GM23338 (cell line): ENCODE measurements around the gene SAMHD1. TPM values are rescaled to one million over a fixed set of nuclear protein-coding genes. Genes with fewer than 3 reads are reported as not detected.

ENCODE experiments used
- ATAC-seq: fragments of 200-7000 bp; cut with Tn5 transposase; 3 replicates; pipeline ENCODE4 v1.9.1; 2020
- DNase-seq: peaks from one replicate; pipeline ENCODE4 v3.0.0-alpha.2; 2015; ENCODE audit warnings: low spot score
- H2AFZ ChIP-seq: fragments of 200-600 bp; sonication (generic); 2 replicates; pipeline ENCODE4 v1.8.0; 2016; ENCODE audit warnings: antibody characterized with exemption, mild to moderate bottlenecking, moderate library complexity
- H3F3A ChIP-seq: fragments of 200-600 bp; sonication (generic); replicated peaks from 2 replicates; pipeline ENCODE4 v1.8.0; 2017; ENCODE audit warnings: antibody characterized with exemption, mixed run types, low read depth
- H3K27ac ChIP-seq: fragments of 200-600 bp; sonication (generic); 2 replicates; pipeline ENCODE4 v1.6.1; 2016; ENCODE audit warnings: low read depth
- H3K27me3 ChIP-seq: fragments of 200-600 bp; sonication (generic); 2 replicates; pipeline ENCODE4 v1.8.0; 2016; ENCODE audit warnings: mild to moderate bottlenecking, mixed run types, moderate library complexity; ENCODE audit not compliant: insufficient read depth
- H3K36me3 ChIP-seq: fragments of 200-600 bp; sonication (generic); 2 replicates; pipeline ENCODE4 v1.8.0; 2016; ENCODE audit warnings: mild to moderate bottlenecking; ENCODE audit not compliant: insufficient read depth
- H3K4me1 ChIP-seq: fragments of 200-600 bp; sonication (generic); 2 replicates; pipeline ENCODE4 v1.8.0; 2016; ENCODE audit warnings: mild to moderate bottlenecking, moderate library complexity; ENCODE audit not compliant: insufficient read depth
- H3K4me2 ChIP-seq: fragments of 200-600 bp; sonication (generic); 2 replicates; pipeline ENCODE4 v1.7.1; 2017; ENCODE audit warnings: mixed run types
- H3K4me3 ChIP-seq: fragments of 200-600 bp; sonication (generic); 2 replicates; pipeline ENCODE4 v1.6.1; 2016; ENCODE audit warnings: mixed run types
- H3K79me2 ChIP-seq: fragments of 200-600 bp; sonication (generic); replicated peaks from 2 replicates; pipeline ENCODE4 v1.8.0; 2017; ENCODE audit warnings: mild to moderate bottlenecking; ENCODE audit not compliant: insufficient read depth
- H3K9me2 ChIP-seq: fragments of 200-600 bp; sonication (generic); 2 replicates; pipeline ENCODE4 v1.8.0; 2017; ENCODE audit not compliant: insufficient read depth
- H4K20me1 ChIP-seq: fragments of 200-600 bp; sonication (generic); replicated peaks from 2 replicates; pipeline ENCODE4 v1.8.0; 2017; ENCODE audit warnings: mild to moderate bottlenecking; ENCODE audit not compliant: insufficient read depth
- H3K27ac Mint-ChIP-seq: 2 replicates; pipeline ENCODE4 v1.8.0; 2020; ENCODE audit warnings: inconsistent platforms, mild to moderate bottlenecking, moderate library complexity, mixed read lengths
- H3K27me3 Mint-ChIP-seq: 3 replicates; pipeline ENCODE4 v1.8.0; 2022; ENCODE audit warnings: low read depth, mild to moderate bottlenecking, moderate library complexity, mixed read lengths, inconsistent platforms; ENCODE audit not compliant: insufficient read depth, poor library complexity
- H3K36me3 Mint-ChIP-seq: 3 replicates; pipeline ENCODE4 v1.8.0; 2021; ENCODE audit warnings: low read depth, mild to moderate bottlenecking, inconsistent platforms, moderate library complexity, mixed read lengths
- H3K4me1 Mint-ChIP-seq: 3 replicates; pipeline ENCODE4 v1.8.0; 2020; ENCODE audit warnings: mild to moderate bottlenecking, inconsistent platforms, mixed read lengths
- H3K4me3 Mint-ChIP-seq: 3 replicates; pipeline ENCODE4 v1.8.0; 2021; ENCODE audit warnings: moderate library complexity, mild to moderate bottlenecking, inconsistent platforms, mixed read lengths
- H3K9me3 Mint-ChIP-seq: 3 replicates; pipeline ENCODE4 v1.8.0; 2020; ENCODE audit warnings: moderate library complexity, mild to moderate bottlenecking, inconsistent platforms, mixed read lengths
- CREB1 ChIP-seq: fragments of 250-450 bp; sonication (Bioruptor Pico); IDR thresholded peaks from 2 replicates; pipeline ENCODE4 v1.5.0; 2020; ENCODE audit warnings: low read depth, mild to moderate bottlenecking, moderate library complexity
- CTCF ChIP-seq, 2 experiments: fragments of 200-600 bp in 1 of 2; sonication (generic) in 1 of 2; conservative IDR thresholded peaks; 2 replicates each; pipeline versions ENCODE4 v1.5.1 to v1.6.1; 2016 to 2017; ENCODE audit warnings: antibody characterized with exemption in 2 of 2, low read depth in 2 of 2, mild to moderate bottlenecking in 2 of 2, moderate library complexity in 1 of 2
- ETS1 ChIP-seq: IDR thresholded peaks from 2 replicates; pipeline ENCODE4 v1.6.1; 2016; ENCODE audit warnings: antibody characterized with exemption
- EZH2 ChIP-seq: fragments of 200-600 bp; sonication (generic); IDR thresholded peaks from one replicate; pipeline ENCODE4 v1.8.0; 2017; ENCODE audit warnings: antibody characterized with exemption, mild to moderate bottlenecking, low read depth; ENCODE audit not compliant: unreplicated experiment
- EZH2phosphoT487 ChIP-seq: fragments of 200-600 bp; sonication (generic); IDR thresholded peaks from one replicate; pipeline ENCODE4 v1.8.1; 2018; ENCODE audit warnings: antibody characterized with exemption; ENCODE audit not compliant: unreplicated experiment
- JUNB ChIP-seq: IDR thresholded peaks from one replicate; pipeline ENCODE4 v1.6.1; 2016; ENCODE audit warnings: antibody characterized with exemption; ENCODE audit not compliant: unreplicated experiment
- NANOG ChIP-seq: IDR thresholded peaks from 2 replicates; pipeline ENCODE4 v1.6.1; 2016; ENCODE audit warnings: antibody characterized with exemption, borderline replicate concordance
- POLR2AphosphoS5 ChIP-seq: IDR thresholded peaks from 2 replicates; pipeline ENCODE4 v1.6.1; 2016; ENCODE audit warnings: antibody characterized with exemption, low read depth
- REST ChIP-seq: IDR thresholded peaks from one replicate; pipeline ENCODE4 v1.6.1; 2018; ENCODE audit warnings: antibody characterized with exemption; ENCODE audit not compliant: unreplicated experiment
- STAT1 ChIP-seq: IDR thresholded peaks from one replicate; pipeline ENCODE4 v1.6.1; 2016; ENCODE audit warnings: antibody characterized with exemption; ENCODE audit not compliant: unreplicated experiment
- ZNF114 ChIP-seq: fragments of 250-450 bp; sonication (Bioruptor Pico); IDR thresholded peaks from 2 replicates; pipeline ENCODE4 v1.5.0; 2020; ENCODE audit warnings: mild to moderate bottlenecking, moderate library complexity
- ZNF331 ChIP-seq: fragments of 250-450 bp; sonication (Bioruptor Pico); IDR thresholded peaks from 2 replicates; pipeline ENCODE4 v1.5.0; 2020; ENCODE audit warnings: low read depth, mild to moderate bottlenecking, moderate library complexity
- polyA plus RNA-seq: library from polyadenylated mRNA; unstranded; fragments of >200 nt; fragmentation: Nextera tagmentation; extraction: Ambion mirVana; gene quantifications from 2 replicates; pipeline ENCODE4 v1.2.1, GENCODE V29; 2016
- total RNA-seq: library from RNA; depleted of rRNA; stranded (reverse); fragments of >200 nt; shearing (Covaris generic); gene quantifications from 2 replicates; pipeline ENCODE4 v1.2.3, GENCODE V29; 2014
- TF ChIP-seq, protein P1 (sequence below): fragments of 250-450 bp; sonication (Bioruptor Pico); IDR thresholded peaks from 2 replicates; pipeline ENCODE4 v1.5.0; 2020; ENCODE audit warnings: mild to moderate bottlenecking, moderate library complexity

SAMHD1 gene
- total and polyA plus RNA-seq, 2 experiments from 2014 or later = 21.9 to 45.4 TPM

DNA sequence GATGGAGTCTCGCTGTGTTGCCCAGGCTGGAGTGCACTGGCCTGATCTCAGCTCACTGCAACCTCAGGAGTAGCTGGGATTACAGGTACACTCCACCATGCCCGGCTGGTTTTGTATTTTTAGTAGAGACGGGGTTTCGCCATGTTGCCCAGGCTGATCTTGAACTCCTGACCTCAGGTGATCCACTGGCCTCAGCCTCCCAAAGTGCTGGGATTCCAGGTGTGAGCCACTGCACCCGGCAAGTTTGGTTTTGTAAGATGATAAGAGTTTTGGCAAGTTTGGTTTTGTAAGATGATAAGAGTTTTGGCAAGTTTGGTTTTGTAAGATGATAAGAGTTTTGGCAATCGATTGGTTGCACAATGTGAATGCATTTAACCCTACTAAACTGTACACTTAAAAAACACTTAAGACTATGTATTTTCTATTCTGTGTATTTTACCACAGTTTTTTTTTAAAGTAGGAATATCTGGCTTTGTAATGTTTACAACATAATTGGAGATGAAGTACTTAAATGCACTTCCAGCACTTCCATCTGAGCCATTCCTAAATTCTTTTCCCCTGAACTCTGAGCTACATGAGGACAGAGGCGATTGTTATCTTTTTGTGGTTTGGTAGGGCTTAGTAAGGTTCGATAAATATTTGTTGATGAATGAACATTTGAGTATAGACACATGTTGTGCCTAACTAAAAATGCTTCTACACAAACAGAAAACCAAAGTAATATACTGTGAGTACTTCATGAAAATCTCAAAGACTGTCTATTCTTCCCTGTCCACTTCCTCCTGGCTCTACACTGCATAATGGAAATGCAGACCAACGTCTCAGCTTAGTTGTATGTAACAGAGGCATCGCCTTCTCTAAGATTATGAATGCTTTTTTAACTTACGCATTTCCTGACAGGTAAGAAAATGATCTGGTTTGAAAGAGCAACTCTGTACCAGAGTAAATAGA, 18.8 kb downstream of the SAMHD1 start:
- Mint-ChIP-seq H3K4me1 (no peaks in the 10 kb centered on the region), H3K27ac (no peak overlapping the region), H3K36me3 (peaks cover 37% of the 10 kb centered on the region), H3K4me3 (no peak overlapping the region), H3K9me3 (no peaks in the 10 kb centered on the region), H3K27me3 (no peaks in the 10 kb centered on the region)
- H3F3A ChIP-seq = 0 out of 2 replicates have a peak, but pooled peaks cover under 1% of the 10 kb centered on the region
- no peak overlapping the region for H3K4me2 ChIP-seq
- no peaks in the 10 kb centered on the region for H3K9me2 ChIP-seq
- peaks cover 8% of the 10 kb centered on the region for H3K36me3 ChIP-seq
- no peak overlapping the region; the same call in 1 of the 2 replicates for H3K27ac ChIP-seq
- no peaks in the 10 kb centered on the region for H4K20me1 ChIP-seq
- no peak for TF ChIP-seq EZH2phosphoT487
- TF ChIP-seq, protein P1, sequence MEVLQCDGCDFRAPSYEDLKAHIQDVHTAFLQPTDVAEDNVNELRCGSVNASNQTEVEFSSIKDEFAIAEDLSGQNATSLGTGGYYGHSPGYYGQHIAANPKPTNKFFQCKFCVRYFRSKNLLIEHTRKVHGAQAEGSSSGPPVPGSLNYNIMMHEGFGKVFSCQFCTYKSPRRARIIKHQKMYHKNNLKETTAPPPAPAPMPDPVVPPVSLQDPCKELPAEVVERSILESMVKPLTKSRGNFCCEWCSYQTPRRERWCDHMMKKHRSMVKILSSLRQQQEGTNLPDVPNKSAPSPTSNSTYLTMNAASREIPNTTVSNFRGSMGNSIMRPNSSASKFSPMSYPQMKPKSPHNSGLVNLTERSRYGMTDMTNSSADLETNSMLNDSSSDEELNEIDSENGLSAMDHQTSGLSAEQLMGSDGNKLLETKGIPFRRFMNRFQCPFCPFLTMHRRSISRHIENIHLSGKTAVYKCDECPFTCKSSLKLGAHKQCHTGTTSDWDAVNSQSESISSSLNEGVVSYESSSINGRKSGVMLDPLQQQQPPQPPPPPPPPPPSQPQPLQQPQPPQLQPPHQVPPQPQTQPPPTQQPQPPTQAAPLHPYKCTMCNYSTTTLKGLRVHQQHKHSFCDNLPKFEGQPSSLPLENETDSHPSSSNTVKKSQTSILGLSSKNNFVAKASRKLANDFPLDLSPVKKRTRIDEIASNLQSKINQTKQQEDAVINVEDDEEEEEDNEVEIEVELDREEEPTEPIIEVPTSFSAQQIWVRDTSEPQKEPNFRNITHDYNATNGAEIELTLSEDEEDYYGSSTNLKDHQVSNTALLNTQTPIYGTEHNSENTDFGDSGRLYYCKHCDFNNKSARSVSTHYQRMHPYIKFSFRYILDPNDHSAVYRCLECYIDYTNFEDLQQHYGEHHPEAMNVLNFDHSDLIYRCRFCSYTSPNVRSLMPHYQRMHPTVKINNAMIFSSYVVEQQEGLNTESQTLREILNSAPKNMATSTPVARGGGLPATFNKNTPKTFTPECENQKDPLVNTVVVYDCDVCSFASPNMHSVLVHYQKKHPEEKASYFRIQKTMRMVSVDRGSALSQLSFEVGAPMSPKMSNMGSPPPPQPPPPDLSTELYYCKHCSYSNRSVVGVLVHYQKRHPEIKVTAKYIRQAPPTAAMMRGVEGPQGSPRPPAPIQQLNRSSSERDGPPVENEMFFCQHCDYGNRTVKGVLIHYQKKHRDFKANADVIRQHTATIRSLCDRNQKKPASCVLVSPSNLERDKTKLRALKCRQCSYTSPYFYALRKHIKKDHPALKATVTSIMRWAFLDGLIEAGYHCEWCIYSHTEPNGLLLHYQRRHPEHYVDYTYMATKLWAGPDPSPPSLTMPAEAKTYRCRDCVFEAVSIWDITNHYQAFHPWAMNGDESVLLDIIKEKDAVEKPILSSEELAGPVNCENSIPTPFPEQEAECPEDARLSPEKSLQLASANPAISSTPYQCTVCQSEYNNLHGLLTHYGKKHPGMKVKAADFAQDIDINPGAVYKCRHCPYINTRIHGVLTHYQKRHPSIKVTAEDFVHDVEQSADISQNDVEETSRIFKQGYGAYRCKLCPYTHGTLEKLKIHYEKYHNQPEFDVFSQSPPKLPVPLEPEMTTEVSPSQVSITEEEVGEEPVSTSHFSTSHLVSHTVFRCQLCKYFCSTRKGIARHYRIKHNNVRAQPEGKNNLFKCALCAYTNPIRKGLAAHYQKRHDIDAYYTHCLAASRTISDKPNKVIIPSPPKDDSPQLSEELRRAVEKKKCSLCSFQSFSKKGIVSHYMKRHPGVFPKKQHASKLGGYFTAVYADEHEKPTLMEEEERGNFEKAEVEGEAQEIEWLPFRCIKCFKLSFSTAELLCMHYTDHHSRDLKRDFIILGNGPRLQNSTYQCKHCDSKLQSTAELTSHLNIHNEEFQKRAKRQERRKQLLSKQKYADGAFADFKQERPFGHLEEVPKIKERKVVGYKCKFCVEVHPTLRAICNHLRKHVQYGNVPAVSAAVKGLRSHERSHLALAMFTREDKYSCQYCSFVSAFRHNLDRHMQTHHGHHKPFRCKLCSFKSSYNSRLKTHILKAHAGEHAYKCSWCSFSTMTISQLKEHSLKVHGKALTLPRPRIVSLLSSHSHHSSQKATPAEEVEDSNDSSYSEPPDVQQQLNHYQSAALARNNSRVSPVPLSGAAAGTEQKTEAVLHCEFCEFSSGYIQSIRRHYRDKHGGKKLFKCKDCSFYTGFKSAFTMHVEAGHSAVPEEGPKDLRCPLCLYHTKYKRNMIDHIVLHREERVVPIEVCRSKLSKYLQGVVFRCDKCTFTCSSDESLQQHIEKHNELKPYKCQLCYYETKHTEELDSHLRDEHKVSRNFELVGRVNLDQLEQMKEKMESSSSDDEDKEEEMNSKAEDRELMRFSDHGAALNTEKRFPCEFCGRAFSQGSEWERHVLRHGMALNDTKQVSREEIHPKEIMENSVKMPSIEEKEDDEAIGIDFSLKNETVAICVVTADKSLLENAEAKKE (CRISPR knock-in tag) = no peak
- no peak for TF ChIP-seq JUNB
- TF ChIP-seq EZH2 = no peak
- TF ChIP-seq ZNF114 (CRISPR knock-in tag) = no peak
- no peak for TF ChIP-seq ETS1
- no peak for TF ChIP-seq CTCF (conservative IDR thresholded peaks at IDR 0.05; ENCODE audit: low read depth in 2 of 2)
- no peak for TF ChIP-seq POLR2AphosphoS5
- TF ChIP-seq ZNF331 (CRISPR knock-in tag) = no peak
- no peak for TF ChIP-seq REST
- no peak for TF ChIP-seq NANOG
- TF ChIP-seq CREB1 (CRISPR knock-in tag) = no peak
- no peak for TF ChIP-seq STAT1
- no peaks in the 10 kb centered on the region for H3K79me2 ChIP-seq
- no peaks in the 10 kb centered on the region for H3K27me3 ChIP-seq
- ATAC-seq (no peak), DNase-seq (no peak)
- H3K4me1 ChIP-seq = no peaks in the 10 kb centered on the region
- no peak overlapping the region for H2AFZ ChIP-seq
- no peak overlapping the region for H3K4me3 ChIP-seq
